ENCODE data around the gene B3GAT1.

Gene B3GAT1

DNA sequence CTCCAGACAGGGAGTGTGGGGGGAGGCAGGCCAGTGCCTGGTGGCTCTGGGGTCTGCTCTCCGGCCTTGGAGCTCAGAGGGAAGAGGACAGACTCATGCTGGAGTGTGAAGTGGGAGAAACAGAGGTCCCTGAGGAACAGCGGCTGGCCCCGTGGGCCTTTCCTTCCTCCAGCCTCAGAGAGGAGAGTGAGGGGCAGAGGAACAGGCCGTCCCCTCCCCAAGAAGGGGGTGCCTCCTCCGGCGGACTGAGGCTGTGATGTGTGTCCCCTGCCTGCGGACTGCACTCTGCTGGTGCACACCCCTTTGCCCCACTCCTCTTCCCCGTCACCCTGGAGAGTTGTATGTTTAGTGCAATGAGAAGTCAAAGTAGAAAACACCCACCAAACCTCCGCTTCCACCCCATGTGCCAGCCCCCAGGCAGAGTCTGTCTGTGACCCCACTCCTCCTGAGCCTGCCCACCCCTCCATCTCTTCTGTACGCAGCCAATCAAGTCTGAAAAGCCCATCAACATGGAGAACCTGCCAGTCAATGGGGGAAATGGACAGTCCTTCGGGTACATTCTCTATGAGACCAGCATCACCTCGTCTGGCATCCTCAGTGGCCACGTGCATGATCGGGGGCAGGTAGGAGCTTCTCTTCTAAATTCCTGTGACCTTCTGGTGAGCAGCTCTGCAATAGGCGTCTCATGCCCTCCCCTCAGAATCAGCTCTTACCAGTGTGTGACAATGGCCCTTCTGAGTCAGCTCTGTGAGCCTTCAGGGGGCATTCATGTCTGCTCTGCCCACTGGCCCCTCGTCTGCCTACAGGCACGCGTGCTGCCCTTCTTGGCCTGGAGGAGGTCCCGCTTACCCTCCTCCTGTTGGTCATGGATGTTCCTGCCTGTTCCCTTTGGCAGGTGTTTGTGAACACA, 41.3 kb downstream of the B3GAT1 start:
- no peak for DNase-seq

DNA sequence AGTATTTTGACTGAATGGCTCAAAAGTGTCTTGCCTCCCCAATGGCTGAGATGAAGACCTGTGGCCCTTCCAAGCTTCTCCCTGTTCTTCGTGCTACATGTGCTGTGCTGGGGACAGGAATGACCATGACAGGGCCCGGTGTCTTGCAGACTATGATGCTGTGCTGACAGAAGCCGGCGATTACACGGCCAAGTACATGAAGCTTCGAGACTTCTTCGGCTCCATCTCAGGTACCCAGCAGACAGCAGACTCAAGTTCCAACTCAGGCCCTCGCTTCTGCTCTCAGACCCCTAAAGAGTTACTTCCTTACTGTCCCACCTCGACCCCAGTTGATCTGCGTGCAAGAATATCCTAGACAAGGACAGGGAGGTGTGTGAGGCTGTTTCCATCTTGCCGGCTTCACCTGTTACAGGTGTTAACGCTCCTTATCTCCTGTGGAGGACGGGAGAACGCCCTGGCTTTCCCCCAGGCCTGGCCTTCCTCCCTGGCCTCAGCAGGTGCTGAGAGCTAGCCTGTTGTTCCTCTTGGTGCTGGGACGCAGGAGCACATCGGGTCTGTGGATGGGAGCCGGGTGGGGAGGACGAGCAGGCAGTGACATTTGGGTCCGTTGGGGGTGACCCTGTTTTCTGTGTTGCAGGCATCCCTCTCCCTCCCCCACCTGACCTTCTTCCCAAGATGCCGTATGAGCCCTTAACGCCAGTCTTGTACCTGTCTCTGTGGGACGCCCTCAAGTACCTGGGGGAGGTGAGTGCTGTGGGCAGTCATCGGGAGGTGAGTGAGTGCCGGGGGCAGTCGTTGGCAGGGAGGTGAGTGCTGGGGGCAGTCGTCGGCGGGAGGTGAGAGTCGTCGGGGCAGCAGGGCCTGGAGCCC, 42.2 kb downstream of the B3GAT1 start:
- DNase-seq, result no peak

DNA sequence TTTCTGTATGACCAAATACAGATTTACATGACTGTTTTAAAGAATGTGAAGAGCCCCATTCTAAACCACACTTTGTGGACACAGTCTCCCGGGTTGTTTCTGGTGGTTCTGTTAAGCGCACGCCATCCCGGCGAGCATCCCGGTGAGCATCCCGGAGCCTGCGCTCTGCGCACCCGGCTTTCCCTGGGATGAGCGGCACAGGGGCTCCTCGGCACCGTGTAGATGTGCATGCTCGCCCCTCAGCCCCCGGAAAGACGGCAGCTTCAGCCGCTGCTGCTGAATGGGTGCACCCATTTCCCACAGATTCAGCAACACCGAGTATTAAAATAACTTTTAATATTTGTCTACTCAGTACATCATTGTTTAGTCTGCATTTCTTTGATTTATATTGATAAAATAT, 44.3 kb downstream of the B3GAT1 start:
- DNase-seq, result no peak

DNA sequence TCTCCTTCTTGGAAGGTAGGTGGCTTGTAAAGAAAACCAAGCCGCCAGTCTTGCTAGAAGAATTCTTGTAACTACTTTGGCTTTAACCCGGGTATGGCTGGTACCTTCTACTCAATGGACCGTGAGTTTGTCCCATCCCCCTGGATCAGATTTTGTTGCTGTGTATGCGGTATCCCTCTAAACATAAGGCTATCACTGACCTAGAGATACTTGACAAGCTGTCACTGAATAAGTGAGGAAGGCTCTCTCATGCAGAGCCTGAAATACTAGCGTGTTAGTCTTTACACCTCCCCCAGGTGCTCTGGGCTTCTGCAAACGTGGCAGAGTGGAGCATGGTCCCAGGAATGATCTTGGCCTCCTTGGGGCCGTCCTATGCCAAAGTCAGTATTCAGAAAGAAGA, 45.8 kb downstream of the B3GAT1 start:
- DNase-seq, result no peak

DNA sequence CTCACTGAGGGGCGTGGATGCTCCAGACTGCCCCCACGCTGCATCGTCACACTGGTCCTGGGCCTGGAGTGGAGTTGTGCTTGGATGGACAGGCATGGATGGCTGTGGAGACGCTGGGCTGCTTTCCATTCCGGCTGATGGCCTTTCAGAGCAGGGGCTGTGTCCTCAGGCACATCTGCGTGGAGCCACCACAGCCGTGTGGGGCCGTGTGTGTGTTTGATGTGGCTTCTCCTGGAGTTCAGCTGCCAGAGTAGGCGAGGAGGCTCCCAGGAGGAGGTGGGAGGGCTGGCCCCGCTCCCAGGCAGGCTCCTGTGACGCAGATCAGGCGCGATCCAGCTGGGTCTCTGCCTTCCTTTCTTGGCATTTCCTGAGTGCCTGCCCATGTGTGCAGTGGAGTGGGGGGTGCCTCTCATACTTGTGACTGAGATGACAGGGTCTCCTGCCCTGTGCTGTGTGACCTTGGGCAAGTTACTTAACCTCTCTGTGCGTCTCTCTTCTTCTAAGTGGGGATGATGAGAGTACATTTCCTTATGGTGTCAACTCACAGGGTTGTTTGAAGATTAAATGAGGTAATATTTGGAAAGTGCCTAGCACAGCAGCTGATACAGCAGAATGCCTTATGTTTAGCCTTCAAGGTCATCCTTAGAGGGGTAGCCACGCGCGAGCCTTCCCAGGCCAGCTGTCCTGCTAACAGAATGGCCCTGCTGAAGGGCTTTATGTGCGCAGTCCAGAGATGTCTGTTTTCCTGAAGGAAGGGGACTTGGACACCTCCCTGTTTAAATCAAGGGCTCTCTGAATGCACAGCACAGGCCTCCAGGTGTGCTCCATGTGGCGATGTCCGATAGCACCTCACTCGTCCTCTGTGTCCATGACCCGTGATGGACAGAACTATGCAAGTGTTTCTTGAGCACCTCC, 46.8 kb downstream of the B3GAT1 start:
- no peak for DNase-seq

DNA sequence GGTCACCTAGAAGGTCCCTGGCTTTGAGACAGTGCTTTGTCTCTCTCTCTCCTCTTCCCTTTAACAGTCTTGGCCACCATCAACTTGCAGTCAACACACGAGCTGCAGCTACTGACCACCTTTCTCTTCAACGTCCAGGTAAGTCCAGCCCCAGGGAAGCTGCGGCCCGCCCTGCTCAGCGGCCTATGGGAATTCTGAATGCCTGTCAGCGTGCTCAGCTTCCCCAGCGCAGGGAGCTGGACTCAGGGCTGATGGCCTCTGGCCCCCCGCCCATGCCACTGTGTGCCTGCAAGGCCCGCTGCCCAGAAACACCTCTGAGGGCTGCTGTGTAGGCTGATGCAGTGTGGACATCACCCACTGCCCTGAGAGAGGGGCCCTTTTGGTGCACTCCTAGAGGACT, 47.8 kb downstream of the B3GAT1 start:
- no peak for DNase-seq

DNA sequence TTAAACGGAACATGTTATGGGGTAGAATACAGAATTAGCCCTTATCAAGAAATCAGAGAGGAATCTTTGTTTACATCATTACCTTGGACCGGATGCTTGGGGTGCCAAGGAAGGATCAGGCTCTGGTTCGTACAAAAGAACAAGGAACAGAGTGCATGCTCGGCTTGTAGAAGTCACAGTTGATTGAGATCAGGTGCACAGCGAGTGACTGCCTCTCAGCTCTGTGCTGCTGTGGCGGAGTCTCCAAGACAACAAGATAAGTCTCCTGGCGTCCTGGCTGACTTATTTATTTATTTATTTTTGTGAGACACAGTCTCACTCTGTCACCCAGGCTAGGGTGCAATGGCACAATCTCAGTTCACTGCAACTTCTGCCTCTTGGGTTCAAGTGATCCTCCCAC, 48.5 kb downstream of the B3GAT1 start:
- no peak for DNase-seq

DNA sequence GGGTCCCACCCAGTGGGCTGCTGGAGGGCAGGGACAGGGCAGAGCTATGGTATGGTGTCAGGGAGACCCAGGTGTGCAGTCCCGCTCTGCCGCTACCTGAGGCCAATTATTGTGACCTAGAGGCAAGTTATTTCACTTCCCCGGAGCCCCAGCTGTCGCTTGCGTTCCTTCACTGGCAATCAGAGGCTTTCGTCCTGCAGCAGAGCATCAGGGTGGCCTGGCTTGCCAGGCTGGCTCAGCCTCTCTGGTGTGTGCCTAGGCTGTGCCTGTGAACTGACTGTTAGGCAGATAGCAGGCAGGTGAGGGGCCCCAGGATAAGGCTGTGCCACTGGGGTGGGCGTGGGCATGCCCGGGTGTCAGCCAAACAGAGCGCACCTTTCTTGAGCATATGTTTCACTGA, 48.9 kb downstream of the B3GAT1 start:
- DNase-seq, result no peak

DNA sequence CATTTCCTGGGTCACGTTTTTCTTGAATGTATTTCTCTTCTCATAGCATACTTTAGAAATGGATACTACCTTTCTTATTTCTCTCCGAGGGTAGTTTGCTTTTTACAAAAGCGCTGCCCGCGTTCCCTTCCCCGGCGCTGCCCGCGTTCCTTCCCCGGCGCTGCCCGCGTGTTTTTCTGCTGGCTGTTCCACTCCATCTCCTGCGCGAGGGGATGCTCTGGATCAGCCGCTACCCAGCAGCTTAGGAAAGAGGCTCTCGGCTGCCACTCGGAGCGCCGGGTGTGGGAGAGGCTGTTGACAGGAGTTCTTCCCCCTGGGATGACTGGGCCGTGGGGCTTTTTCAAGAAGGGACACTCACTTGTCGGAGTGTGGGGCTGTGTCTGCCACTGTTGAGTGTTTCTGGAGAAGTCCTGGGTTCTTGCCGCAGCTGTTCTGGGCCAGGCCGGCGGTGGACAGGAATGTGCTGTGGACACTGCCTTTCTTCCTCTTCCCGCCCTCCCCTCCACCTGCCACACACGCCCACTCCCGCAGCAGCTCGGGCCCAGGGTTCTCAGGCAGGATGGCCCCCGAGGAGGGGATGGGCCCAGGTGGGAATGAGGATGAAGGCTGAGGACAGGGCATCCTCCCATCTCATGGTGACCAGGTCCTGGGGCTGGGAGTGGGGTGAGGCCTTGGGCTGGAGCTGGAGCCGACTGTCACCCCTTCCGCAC, 49.7 kb downstream of the B3GAT1 start:
- no peak for DNase-seq

DNA sequence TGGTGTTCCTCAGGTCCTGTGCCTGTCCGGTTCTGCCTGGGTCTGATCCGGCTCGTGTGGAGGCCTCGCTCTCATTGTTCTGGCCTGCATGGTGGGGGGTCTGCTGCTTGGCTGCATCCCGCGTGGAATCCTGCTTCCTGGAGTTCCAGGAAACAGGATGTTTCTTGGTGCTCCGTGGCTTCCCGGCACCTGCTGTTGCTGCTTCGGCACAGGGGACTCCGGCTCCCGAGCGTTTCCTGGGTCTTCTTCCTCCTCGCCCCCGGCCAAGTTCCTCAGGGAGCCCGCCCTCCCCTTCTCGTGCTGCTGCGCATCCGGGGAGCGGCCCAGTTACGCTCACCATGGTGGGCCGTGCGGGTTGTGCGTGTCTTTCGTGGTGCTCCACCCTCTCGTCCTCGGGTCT, 50.4 kb downstream of the B3GAT1 start:
- no peak for DNase-seq

DNA sequence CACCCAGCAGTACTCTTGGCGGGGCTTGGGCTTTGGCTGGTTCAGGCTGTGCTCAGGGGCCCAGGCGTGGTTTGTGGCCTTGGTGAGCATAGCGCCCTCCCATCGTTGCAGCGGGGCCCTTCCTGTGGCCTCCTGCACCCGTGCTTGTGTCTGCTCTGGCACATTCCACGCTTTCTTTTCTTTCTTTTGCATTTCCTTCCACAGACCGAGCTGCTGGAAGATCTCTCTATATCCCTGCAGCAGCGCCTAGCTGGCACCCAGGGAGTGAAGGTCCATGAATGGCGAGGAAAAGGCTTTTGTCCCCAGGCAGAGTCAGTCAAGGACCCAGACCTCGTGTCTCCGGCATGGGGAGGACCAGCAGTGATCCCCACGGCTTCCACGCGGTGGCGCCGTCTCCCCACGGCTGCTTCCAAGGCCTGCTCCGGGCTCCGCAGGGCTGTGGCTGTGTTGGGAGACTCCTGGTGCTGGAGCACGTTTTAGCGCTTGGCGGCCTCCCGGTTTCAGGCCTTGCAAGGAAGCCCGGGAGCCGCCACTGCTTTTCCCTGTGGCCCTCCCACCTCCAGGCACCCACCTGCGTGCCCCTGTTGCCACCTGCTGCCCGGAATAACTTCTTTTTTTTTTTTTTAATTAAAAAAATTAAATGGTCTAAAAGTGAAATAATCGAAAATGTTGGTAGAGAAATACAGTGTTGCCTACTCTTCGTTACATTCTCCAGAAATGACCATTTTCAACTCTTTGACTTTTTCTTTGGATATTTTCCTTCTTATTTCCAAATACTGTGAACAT, 51.8 kb downstream of the B3GAT1 start:
- peak; percentile 58 for DNase-seq

DNA sequence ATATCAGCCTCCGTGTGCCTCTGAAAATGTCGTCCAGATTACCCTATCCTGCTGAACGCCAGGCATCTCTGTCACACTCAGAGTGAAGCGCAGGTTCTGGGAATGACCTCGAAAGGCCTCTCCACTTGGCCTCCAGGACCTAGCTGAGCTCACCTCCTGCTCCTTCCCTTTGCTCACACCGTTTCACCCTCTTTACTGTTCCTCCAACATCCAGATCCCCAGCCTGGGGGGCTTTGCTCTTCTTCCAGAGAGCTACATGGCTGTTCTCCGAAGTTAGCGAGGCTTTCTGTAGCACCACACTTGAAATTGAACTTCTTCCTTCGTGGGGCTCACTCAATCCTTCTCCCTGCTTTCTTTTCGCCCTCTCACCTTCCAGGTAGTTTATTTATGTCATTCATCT, 52.4 kb downstream of the B3GAT1 start:
- DNase-seq, result no peak

DNA sequence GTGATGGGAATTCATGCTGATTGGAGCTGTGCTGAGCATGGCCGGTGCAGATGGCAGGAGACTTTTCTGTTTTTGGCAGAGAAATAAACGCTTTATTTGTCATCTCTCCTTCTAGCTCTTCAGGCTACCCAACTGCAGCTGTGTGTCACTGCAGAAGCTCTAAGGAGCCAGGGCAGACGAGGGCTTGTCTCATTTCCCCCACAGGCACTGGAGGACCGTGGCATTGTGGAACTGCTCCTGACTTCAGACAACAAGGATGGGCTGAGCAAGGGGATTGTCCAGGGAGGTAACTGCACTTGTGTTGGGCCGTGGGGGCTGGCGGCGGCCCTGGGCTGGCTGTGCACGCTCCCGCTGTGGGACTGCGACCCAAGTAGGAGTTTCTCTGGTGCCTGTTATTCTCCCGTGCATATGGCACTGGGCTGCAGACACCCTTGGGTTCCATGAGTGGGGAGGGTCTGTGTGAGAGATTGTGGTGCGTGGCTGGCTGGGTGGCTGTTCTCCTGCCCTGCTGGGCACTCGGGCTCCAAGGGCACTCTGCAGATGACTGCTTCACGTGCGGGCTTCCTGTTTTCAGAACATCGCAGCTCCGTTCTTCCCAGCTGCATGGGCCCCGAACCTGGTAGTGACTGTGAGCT, 53.1 kb downstream of the B3GAT1 start:
- DNase-seq, result no peak

DNA sequence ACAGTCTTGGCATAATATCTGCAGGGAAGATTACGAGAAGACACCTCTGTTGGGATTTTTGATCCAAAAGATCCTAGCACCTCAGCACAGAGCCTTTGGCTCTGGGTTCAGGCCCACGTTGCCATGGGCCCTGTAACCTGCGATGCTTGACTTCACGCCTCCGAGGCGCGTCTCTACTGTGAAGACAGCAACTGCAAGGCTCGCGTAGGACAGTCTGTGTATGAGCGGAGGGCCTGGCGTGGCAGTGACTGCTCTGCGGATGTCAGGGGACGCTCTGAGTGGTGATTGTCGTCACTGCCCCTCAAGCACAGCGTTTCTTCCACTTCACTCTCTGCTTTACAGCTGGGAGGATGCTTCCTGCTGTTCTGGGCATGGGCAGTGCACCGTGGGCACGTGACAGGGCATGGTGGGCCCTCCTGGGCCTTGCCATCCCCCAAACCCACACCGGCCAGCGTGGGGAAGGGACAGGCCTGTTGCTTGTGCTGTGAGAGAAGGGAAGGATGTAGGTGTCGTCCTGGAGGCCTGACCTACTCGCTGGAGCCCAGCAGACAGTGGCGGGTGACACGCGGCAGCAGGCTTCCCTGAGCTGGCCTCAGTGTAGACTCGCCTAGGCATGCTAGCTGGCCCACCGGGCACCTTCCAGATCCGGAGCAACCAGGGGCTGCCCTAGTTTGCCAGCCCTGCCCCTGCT, 53.7 kb downstream of the B3GAT1 start:
- DNase-seq, result no peak

DNA sequence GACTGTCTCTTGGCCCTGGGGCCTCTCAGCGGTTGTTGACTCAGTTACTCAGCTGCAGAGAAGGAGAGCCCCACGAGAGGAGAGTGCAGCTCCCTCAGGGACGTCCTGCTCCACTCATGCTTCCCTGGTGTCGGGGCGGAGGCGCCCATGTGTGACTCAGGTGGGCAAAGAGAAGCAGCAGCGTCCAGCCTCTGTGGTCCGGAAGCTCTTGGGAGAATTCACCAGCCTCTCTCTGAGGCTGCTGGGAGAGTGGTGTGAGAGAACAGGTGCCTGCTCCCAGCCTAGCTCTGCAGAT, 54.5 kb downstream of the B3GAT1 start:
- no peak for DNase-seq

DNA sequence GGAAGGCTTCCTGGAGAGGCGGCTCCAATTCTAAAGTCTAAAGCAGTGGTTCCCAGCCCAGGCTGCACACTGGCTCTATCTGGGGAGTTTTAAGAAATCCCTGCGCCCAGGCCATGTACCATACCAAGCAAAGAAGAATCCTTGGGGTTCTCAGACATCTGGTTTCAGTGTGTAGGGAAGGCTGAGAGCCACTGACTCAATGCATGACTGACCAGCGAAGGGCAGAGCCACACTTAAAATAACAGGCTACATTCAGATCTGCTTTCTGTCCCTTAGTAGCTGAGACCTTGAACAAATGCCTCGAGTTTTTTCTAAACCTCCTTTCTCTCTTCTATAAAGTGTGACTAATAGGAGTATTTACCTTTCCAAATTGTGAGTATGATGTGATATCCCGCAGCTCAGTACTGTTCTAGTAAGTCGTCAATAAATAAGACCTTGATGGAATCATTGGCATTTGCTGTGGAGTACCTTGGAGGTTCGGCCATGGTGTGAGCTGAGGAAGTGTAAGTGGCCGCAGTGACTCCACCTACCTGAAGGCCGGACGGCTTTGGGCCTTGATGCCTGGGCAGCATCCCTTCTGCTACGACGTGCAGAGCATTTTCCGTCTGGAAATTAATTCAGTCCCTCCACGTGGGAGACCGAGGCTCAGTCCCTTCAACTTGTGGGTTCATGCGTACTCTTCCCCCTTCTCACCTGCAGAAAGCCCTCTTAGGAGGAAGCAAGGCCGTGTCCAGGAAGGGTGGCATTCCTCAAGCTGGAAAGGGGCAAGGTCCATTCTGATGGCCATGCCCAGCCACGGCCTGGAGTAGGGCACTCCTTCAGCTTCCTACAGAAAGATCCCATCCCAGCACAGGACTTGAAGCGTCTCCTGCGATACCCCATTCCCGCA, 55.1 kb downstream of the B3GAT1 start:
- DNase-seq, result no peak

DNA sequence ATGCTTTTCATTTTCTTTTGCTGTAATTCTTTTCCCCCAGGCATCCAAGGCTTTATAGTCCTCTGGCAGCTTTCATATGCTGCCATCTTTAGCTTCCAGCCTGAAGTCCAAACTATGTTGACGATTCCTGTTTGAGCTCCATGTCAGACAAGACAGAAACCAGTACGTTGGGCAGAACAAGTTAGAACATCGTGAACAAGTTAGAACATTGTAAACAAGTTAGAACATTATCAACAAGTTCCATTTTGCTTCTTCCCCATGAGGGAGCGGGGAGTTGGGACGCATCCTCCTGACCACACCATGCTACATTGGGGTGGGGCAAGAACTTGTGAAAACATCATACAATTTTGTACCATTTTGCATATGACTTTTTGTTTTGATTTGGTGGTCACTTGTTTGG, 56.4 kb downstream of the B3GAT1 start:
- DNase-seq, result no peak

DNA sequence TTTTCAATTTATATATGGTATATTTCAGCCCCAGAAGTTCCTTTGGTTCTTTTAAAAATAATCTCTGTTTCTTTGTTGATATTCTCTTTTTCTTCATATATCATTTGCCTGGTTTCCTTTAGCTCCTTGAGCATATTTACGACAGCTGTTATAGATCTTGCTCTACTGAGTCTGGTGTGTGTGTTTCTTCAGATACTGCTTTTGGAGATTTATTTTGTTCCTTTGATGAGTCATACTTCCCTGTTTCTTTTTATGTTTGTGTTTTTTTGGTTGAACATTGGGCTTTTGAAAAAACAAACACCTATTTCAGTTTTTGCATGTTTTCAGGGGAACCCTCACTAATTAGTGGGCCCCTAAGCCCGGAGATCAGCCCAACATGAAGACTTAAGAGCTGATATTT, 56.9 kb downstream of the B3GAT1 start:
- no peak for DNase-seq

DNA sequence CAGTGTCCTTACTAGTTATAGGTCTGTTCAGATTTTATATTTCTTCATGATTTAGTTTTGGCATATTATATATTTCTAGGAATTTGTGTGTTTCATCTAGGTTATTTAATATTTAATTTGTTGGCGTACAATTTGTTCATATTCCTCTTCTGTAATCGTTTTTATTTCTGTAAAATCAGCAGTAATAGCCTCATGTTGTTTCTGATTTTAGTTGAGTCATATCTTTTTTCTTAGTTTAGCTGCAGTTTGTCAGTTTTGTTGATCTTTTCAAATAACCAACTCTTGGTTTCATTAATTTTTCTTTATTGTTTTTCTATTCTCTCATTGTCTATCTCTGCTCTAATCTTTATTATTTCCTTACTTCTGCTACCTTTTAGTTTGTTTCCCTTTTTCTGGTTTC, 59.9 kb downstream of the B3GAT1 start:
- no peak for DNase-seq

Measured in activated gamma-delta T cell (primary cell).